ENCODE results near the gene PFDN1. TPM values are rescaled to one million over a fixed set of nuclear protein-coding genes. Genes with fewer than 3 reads are reported as not detected.

The PFDN1 gene
- total RNA-seq, 1 experiment from 2014 or later = 49.8 TPM

- H4K20me1 ChIP-seq (ENCODE audit: insufficient read depth, low read depth, low read length) = peaks cover 8% of the 10 kb centered on the region; the same call in 1 of the 2 replicates
- H3K4me3 ChIP-seq (ENCODE audit: low read length) = no peak overlapping the region
- H3K4me1 ChIP-seq (ENCODE audit: low read length) = no peaks in the 10 kb centered on the region
- no peak overlapping the region for H3K27ac ChIP-seq (ENCODE audit: low read length)
- H3K4me2 ChIP-seq (ENCODE audit: low read depth, low read length, poor library complexity, severe bottlenecking) = no peak overlapping the region
- no peak overlapping the region for H3K9ac ChIP-seq (ENCODE audit: low read length)
- no peaks in the 10 kb centered on the region for H3K79me2 ChIP-seq (ENCODE audit: low read length)
- no peaks in the 10 kb centered on the region for H3K27me3 ChIP-seq (ENCODE audit: low read length)
- no peak for DNase-seq
- no peak overlapping the region for H2AFZ ChIP-seq (ENCODE audit: low read length)
- H3K36me3 ChIP-seq (ENCODE audit: insufficient read depth, low read length) = no peaks in the 10 kb centered on the region
- no peaks in the 10 kb centered on the region for H3K9me3 ChIP-seq (ENCODE audit: low read length)
- H3K9me2 ChIP-seq (replicated peaks; ENCODE audit: insufficient read depth, low read length) = no peaks in the 10 kb centered on the region
Measured at GRCh38 chr5:140215276-140215675, 87.6 kb downstream of the PFDN1 start.

GRCh38 chr5:140214831-140215230 lies 88.1 kb downstream of the PFDN1 start:
- no peaks in the 10 kb centered on the region for H3K79me2 ChIP-seq (ENCODE audit: low read length)
- no peaks in the 10 kb centered on the region for H3K9me2 ChIP-seq (replicated peaks; ENCODE audit: insufficient read depth, low read length)
- no peak for DNase-seq
- no peak overlapping the region for H3K27ac ChIP-seq (ENCODE audit: low read length)
- H3K4me2 ChIP-seq (ENCODE audit: low read depth, low read length, poor library complexity, severe bottlenecking) = no peak overlapping the region
- H3K4me1 ChIP-seq (ENCODE audit: low read length) = no peaks in the 10 kb centered on the region
- no peak overlapping the region for H2AFZ ChIP-seq (ENCODE audit: low read length)
- peaks cover 8% of the 10 kb centered on the region; the same call in 1 of the 2 replicates for H4K20me1 ChIP-seq (ENCODE audit: insufficient read depth, low read depth, low read length)
- no peaks in the 10 kb centered on the region for H3K27me3 ChIP-seq (ENCODE audit: low read length)
- H3K9me3 ChIP-seq (ENCODE audit: low read length) = no peaks in the 10 kb centered on the region
- H3K9ac ChIP-seq (ENCODE audit: low read length) = no peak overlapping the region
- no peaks in the 10 kb centered on the region for H3K36me3 ChIP-seq (ENCODE audit: insufficient read depth, low read length)
- no peak overlapping the region for H3K4me3 ChIP-seq (ENCODE audit: low read length)

GRCh38 chr5:140213370-140213983 lies 89.4 kb downstream of the PFDN1 start:
- Histone ChIP-seq H2AFZ (ENCODE audit: low read length) (no peak overlapping the region), H3K9ac (ENCODE audit: low read length) (no peak overlapping the region), H4K20me1 (ENCODE audit: insufficient read depth, low read depth, low read length) (peaks cover 7% of the 10 kb centered on the region; the same call in 1 of the 2 replicates), H3K79me2 (ENCODE audit: low read length) (no peaks in the 10 kb centered on the region), H3K36me3 (ENCODE audit: insufficient read depth, low read length) (no peaks in the 10 kb centered on the region), H3K4me1 (ENCODE audit: low read length) (no peaks in the 10 kb centered on the region), H3K27ac (ENCODE audit: low read length) (no peak overlapping the region), H3K4me3 (ENCODE audit: low read length) (no peak overlapping the region), H3K27me3 (ENCODE audit: low read length) (no peaks in the 10 kb centered on the region), H3K4me2 (ENCODE audit: low read depth, low read length, poor library complexity, severe bottlenecking) (no peak overlapping the region), H3K9me3 (ENCODE audit: low read length) (no peaks in the 10 kb centered on the region), H3K9me2 (replicated peaks; ENCODE audit: insufficient read depth, low read length) (no peaks in the 10 kb centered on the region)
- no peak for DNase-seq

DNA sequence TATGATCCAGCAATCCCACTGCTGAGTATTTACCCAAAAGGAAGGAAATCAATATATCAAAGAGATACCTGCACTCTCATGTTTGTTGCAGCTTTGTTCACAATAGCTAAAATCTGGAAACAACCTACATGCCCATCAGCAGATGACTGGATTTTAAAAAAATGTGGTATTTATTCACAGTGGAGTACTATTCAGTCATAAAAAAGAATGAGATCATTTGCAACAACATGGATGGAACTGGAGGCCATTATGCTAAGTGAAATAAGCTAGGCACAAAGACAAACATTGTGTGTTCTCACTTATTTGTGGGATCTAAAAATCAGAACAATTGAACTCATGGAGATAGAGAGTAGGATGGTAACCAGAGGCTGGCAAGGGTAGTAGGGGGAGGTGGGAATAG lies 94.8 kb downstream of the PFDN1 start:
- Histone ChIP-seq H3K27me3 (ENCODE audit: low read length) (no peaks in the 10 kb centered on the region), H2AFZ (ENCODE audit: low read length) (no peak overlapping the region), H3K27ac (ENCODE audit: low read length) (no peak overlapping the region), H3K4me1 (ENCODE audit: low read length) (no peaks in the 10 kb centered on the region), H3K9me3 (ENCODE audit: low read length) (no peaks in the 10 kb centered on the region), H3K4me2 (ENCODE audit: low read depth, low read length, poor library complexity, severe bottlenecking) (no peak overlapping the region), H3K9ac (ENCODE audit: low read length) (no peak overlapping the region), H4K20me1 (ENCODE audit: insufficient read depth, low read depth, low read length) (0 out of 2 replicates have a peak, but pooled peaks cover 4% of the 10 kb centered on the region), H3K79me2 (ENCODE audit: low read length) (no peaks in the 10 kb centered on the region), H3K4me3 (ENCODE audit: low read length) (no peak overlapping the region), H3K36me3 (ENCODE audit: insufficient read depth, low read length) (no peaks in the 10 kb centered on the region), H3K9me2 (replicated peaks; ENCODE audit: insufficient read depth, low read length) (no peaks in the 10 kb centered on the region)
- DNase-seq = no peak

- H3K4me1 ChIP-seq (ENCODE audit: low read length) = no peaks in the 10 kb centered on the region
- H3K27me3 ChIP-seq (ENCODE audit: low read length) = no peaks in the 10 kb centered on the region
- H3K9me3 ChIP-seq (ENCODE audit: low read length) = no peaks in the 10 kb centered on the region
- no peaks in the 10 kb centered on the region for H3K36me3 ChIP-seq (ENCODE audit: insufficient read depth, low read length)
- no peaks in the 10 kb centered on the region for H3K79me2 ChIP-seq (ENCODE audit: low read length)
- DNase-seq = no peak
- H4K20me1 ChIP-seq (ENCODE audit: insufficient read depth, low read depth, low read length) = 0 out of 2 replicates have a peak, but pooled peaks cover 4% of the 10 kb centered on the region
- no peaks in the 10 kb centered on the region for H3K9me2 ChIP-seq (replicated peaks; ENCODE audit: insufficient read depth, low read length)
- no peak overlapping the region for H3K4me2 ChIP-seq (ENCODE audit: low read depth, low read length, poor library complexity, severe bottlenecking)
- H2AFZ ChIP-seq (ENCODE audit: low read length) = no peak overlapping the region
- no peak overlapping the region for H3K4me3 ChIP-seq (ENCODE audit: low read length)
- no peak overlapping the region for H3K9ac ChIP-seq (ENCODE audit: low read length)
- no peak overlapping the region for H3K27ac ChIP-seq (ENCODE audit: low read length)
Measured at GRCh38 chr5:140207250-140207964, 95.5 kb downstream of the PFDN1 start.

DNA sequence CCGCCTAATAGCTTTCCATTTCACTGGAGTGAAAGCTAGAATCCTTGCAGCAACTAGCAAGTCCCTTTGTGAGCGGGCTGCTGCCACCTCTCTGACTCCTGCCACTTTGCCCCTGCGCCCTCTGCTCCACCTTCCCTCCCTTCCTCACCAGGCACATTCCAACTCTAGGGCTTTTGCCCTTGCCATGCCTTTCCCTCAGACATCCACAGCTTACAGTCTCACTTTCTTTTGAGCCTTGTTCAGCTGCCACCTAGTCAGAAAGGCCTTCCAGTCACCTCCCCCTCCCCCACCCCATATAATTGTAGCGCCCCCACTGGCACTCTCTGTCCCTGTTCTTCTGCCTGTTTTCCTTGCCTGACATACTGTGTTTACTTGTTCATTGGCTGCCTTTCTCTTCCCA lies 96.9 kb downstream of the PFDN1 start:
- no peaks in the 10 kb centered on the region for H3K9me3 ChIP-seq (ENCODE audit: low read length)
- no peak overlapping the region for H3K4me2 ChIP-seq (ENCODE audit: low read depth, low read length, poor library complexity, severe bottlenecking)

GRCh38 chr5:140205216-140205615 lies 97.7 kb downstream of the PFDN1 start:
- H3K9me2 ChIP-seq (replicated peaks; ENCODE audit: insufficient read depth, low read length) = no peaks in the 10 kb centered on the region
- H3K4me2 ChIP-seq (ENCODE audit: low read depth, low read length, poor library complexity, severe bottlenecking) = no peak overlapping the region
- H4K20me1 ChIP-seq (ENCODE audit: insufficient read depth, low read depth, low read length) = 0 out of 2 replicates have a peak, but pooled peaks cover 4% of the 10 kb centered on the region
- no peak overlapping the region for H3K9ac ChIP-seq (ENCODE audit: low read length)
- H3K4me1 ChIP-seq (ENCODE audit: low read length) = no peaks in the 10 kb centered on the region
- no peak overlapping the region for H2AFZ ChIP-seq (ENCODE audit: low read length)
- no peaks in the 10 kb centered on the region for H3K79me2 ChIP-seq (ENCODE audit: low read length)
- no peaks in the 10 kb centered on the region for H3K27me3 ChIP-seq (ENCODE audit: low read length)
- H3K36me3 ChIP-seq (ENCODE audit: insufficient read depth, low read length) = no peaks in the 10 kb centered on the region
- H3K27ac ChIP-seq (ENCODE audit: low read length) = no peak overlapping the region
- DNase-seq = no peak
- no peak overlapping the region for H3K4me3 ChIP-seq (ENCODE audit: low read length)
- no peaks in the 10 kb centered on the region for H3K9me3 ChIP-seq (ENCODE audit: low read length)

More for the DNA sequence above, 96.9 kb downstream of the PFDN1 start:
- no peak overlapping the region for H2AFZ ChIP-seq (ENCODE audit: low read length)
- DNase-seq = peak; percentile 47
- no peaks in the 10 kb centered on the region for H3K79me2 ChIP-seq (ENCODE audit: low read length)
- H3K4me1 ChIP-seq (ENCODE audit: low read length) = no peaks in the 10 kb centered on the region
- H3K9ac ChIP-seq (ENCODE audit: low read length) = no peak overlapping the region
- no peak overlapping the region for H3K4me3 ChIP-seq (ENCODE audit: low read length)
- no peaks in the 10 kb centered on the region for H3K27me3 ChIP-seq (ENCODE audit: low read length)
- H3K27ac ChIP-seq (ENCODE audit: low read length) = no peak overlapping the region
- H3K36me3 ChIP-seq (ENCODE audit: insufficient read depth, low read length) = no peaks in the 10 kb centered on the region
- H3K9me2 ChIP-seq (replicated peaks; ENCODE audit: insufficient read depth, low read length) = no peaks in the 10 kb centered on the region
- H4K20me1 ChIP-seq (ENCODE audit: insufficient read depth, low read depth, low read length) = 0 out of 2 replicates have a peak, but pooled peaks cover 4% of the 10 kb centered on the region

DNA sequence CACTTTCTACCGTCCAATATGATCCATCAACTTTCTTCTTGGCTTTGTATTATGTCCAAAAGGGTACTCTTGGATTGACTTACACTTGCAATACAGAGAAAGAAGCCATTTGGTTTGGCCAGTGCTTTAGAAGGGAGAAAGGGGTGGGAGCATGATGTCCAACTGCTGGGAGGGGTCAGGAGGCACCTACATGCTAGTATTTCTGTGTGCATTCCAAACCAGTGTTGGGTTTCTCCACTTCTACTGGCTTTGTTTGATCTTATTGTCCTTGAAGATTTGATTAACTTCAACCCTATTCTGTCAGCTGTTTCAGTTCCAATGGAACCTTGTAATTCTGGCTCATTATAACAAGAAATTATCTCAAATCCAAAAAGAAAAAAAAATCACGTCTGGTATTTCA lies 100.3 kb downstream of the PFDN1 start:
- H3K9ac ChIP-seq (ENCODE audit: low read length) = no peak overlapping the region
- H3K9me3 ChIP-seq (ENCODE audit: low read length) = no peaks in the 10 kb centered on the region
- no peaks in the 10 kb centered on the region for H3K4me1 ChIP-seq (ENCODE audit: low read length)
- no peak overlapping the region for H2AFZ ChIP-seq (ENCODE audit: low read length)
- H4K20me1 ChIP-seq (ENCODE audit: insufficient read depth, low read depth, low read length) = 0 out of 2 replicates have a peak, but pooled peaks cover 4% of the 10 kb centered on the region
- DNase-seq = no peak
- H3K4me3 ChIP-seq (ENCODE audit: low read length) = no peak overlapping the region
- H3K27ac ChIP-seq (ENCODE audit: low read length) = no peak overlapping the region
- no peaks in the 10 kb centered on the region for H3K27me3 ChIP-seq (ENCODE audit: low read length)
- H3K79me2 ChIP-seq (ENCODE audit: low read length) = no peaks in the 10 kb centered on the region
- H3K4me2 ChIP-seq (ENCODE audit: low read depth, low read length, poor library complexity, severe bottlenecking) = no peak overlapping the region
- H3K36me3 ChIP-seq (ENCODE audit: insufficient read depth, low read length) = no peaks in the 10 kb centered on the region
- H3K9me2 ChIP-seq (replicated peaks; ENCODE audit: insufficient read depth, low read length) = no peaks in the 10 kb centered on the region

All from Karpas-422 (cell line).